Measurements from ENCODE around the gene PRR23E.

The PRR23E gene, protein sequence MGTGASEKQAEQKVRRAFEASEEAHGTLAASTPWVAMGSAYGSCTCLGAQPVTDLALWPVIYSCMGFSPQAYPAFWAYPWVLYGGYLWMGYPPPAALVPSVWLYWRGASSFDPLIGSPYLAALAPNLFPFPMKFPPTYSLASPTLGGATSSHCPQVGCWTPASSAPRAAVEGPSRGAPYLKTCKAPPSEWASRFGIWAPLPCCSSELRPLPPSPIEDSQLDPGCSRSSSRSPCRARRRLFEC

DNA sequence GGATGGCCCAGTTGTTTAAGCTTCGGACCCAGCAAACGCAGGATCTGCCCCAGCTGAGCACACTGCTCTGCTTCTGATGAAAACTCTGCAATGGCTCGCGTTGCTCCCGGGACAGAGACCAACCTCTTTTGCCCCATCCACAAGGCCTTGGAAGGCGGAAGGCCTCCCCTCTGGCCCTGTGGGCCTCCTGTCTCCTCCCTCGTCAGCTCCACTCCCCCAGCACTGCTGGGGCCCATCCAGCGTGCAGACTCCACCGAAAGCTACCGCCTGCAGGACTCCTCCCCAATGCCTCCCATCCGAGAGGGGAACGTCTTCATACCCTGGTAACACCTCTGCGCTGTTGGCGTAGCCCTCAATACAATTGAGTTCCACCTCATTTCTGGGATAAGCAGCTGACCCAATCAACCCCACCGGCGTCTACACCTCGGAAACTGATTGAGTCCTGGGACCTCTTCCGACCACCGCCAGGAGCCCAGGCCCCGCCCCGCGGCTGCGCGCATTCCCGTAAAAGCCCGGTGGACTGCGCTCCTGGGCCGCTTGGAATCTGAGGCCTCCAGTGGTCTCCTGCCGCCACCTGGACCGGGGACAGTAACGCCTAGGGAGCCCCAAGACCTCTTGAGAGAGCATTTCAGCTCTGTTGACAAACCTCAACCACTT, at the start of gene PRR23E:
TSS of gene PRR23E (plus strand) at position 556 of the 657 bp plus-strand sequence. CDS start 3,555 bp downstream, outside the sequence.
- no peak for DNase-seq (ENCODE audit: low read depth in 3 of 3, low spot score in 1 of 3)

DNA sequence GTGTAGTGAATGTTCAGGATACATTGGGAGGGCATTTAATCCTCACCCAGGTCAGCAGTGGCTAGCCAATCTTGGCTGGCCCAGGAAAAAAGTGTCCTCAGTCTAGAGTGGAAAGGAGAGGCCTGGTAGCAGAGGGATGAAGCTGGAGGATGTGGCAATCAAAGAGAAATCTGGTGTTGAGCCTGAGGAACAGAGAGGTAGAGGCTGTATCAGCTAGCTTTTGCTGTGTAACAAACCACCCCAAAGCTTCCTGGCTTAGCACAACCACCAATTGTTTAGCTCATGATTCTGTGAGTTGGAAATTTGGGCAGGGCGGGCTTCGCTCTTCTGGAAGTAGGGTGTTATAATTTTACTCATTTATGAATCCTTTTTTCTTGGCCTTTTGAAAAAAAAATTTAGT, 49.8 kb upstream of the PRR23E start:
- DNase-seq (ENCODE audit: low read depth in 3 of 3, low spot score in 1 of 3): no peak

DNA sequence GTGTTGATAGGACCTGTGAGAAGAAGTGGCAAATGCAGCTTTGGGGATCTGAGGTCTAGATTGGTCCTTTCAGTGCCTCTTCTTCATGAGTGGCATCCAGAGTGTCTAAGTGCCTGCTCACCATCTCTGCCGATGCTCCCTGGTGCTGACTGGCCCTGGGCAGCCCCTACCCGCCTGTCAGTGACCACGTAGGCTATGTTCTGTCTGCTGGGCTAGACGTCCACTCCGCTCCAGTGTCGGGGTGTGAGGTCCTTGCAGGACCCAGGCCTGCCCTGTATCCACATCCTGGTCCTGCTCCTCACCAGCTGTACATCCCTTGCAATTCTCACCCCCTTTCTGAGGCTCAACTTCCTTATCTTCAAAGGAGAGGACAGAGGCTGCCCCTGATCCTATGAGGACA, 48.3 kb upstream of the PRR23E start:
- DNase-seq (ENCODE audit: low read depth in 3 of 3, low spot score in 1 of 3): no peak

DNA sequence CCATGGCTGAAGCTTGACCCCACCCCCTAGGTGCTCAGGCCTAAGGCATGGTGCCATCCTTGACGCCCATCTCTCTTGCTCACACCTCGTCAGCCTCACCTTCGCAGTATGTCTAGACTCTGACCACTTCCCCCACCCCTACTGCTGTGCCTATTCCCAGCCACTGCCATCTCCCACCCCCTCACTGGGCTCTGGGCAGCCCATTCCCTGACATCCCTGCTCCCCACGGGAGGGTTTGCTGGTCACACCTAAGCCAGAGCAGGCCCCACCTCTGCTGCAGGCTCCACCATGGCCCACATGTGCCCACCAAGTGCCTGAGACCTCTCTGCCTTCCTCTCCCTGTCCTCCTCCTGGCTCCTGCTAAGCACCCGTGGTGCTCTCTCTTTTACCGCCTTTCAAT, 47.7 kb upstream of the PRR23E start:
- DNase-seq (ENCODE audit: low read depth in 3 of 3, low spot score in 1 of 3): no peak

DNA sequence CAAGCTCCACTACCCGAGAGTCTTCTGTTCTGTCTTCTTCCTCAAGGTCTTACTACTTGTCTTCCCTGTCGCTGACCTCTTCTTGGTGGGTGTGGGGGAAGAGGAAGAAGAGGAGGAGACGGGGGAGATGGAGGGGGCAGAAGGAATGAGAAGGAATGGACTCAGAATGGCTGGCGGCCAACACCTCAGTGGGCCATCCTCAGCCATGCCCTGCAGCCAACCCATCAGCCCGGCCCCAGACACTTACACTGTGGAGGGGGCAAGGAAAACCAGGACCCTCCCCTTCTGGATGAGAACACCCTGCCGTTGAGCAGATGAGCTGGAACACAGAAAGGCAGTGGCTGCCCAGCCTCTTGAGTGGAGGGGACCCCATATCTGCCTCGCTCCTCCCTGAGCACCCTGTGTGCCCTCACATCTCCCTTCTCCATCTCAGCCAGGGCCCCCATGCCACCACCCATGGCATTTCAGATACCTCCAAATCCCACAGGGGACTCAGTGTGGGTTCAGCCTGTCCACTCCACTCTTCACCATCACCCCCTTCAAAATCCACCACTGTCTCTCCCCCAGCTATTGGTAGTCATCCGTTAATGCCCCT, 45.5 kb upstream of the PRR23E start:
- DNase-seq (ENCODE audit: low read depth in 3 of 3, low spot score in 1 of 3): no peak

DNA sequence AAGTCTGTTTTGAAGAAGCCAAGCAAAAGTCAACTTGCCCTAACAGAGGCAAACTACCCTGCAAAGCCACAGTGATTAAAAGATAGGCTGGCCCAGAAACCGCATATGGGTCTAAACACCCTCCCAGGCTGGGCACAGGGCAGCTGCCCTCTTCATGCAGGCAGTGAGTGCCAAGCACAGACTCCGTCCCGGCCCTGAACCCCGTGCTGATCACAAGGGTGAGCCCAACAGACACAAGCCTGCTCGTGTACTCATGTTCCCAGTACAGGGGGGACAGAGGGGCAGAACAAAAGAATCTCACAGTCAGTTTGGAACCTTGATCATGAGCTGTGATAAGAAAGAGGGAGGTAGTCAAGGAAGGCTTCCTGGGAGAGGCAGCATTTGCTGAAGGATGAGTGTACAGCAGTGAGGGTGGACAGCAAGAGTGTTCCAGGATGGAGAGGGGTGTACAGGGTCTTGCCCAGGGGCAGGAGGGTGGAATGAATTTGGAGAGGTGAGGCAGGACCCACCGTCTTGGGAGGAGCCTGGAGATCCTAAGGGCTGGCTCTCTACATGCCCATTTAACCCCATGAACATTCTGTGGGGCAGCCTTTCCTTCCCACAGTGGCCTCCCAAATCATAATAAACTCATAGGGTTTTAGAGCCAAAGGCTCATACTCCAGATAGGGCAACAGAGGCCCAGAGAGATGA, 43.2 kb upstream of the PRR23E start:
- no peak for DNase-seq (ENCODE audit: low read depth in 3 of 3, low spot score in 1 of 3)

DNA sequence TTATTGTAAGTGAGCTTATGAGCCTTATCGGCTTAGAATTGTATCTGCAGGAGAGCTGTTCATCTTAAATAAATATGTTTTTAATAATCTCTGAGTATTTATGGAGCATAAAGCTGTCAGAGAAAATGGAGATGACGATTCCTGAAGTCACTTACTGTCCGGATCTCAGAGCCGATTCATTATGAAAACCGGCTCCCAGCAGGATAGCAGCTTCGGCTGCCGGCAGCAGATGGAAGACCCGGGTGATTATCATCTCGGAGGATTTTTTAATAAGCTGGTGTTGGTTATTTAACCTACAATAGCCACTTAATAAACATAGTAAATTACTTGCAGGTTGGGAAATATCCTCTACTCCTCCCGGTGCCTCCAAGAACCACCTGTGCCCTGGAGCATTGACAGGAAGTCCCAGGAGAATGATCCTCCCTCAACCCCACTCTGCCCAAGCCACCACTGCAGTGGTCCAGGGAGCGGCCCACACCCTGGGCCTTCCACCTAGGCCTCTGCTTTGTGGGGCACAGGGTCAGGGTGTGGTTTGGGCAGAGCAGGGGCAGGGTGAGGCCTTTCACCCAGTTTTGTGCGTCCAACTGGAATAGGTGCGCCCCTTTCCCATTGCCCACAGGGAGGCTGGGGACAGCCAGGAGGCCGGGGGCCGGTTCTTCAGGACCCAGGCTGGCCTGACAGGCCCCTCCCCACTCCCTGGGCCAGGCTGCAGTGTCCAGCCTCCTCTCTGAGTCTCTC, 42.2 kb upstream of the PRR23E start:
- DNase-seq (ENCODE audit: low read depth in 3 of 3, low spot score in 1 of 3): no peak

DNA sequence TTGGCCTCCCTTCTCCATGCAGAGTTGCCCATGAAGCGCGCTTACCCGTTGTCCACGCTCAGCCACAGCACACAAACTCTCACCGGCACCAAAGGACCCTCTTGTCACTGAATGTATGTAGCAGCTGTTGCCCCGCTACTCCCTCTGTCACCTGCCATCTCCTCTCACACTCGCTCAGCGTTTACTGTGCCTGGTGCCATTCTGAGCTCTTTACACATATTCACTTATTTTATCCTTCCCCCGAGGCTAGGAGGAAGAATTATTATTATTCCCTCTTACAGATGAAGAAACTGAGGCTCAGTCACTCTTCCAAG, 41.7 kb upstream of the PRR23E start:
- no peak for DNase-seq (ENCODE audit: low read depth in 3 of 3, low spot score in 1 of 3)

DNA sequence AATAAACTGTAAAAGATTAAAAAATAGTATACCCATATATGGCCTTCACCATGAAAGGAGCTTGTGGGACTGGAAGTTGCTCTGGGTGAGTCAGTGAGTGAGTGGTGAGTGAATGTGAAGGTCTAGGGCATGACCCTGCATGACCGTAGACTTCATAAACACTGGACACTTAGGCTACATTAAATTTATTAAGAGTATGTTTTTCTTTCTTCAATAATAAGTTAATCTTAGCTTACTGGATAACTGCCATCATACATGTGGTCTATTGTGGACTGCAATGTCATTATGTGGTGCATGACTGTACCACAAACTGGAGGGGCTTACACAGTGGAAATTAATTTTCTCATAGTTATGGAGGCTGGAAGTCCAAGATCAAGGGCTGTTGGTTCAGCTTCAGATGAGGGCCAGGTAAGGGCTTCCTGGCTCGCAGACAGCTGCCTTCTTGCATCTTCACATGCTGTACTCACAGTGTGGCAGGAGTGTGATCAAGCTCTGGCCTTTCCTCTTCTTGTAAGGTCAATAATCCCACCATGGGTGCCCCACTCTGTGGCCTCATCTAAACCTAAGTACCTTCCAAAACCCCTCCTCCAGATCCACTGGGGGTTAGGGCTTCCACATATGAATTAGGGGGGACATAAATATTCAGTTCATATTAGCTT, 40.8 kb upstream of the PRR23E start:
- no peak for DNase-seq (ENCODE audit: low read depth in 3 of 3, low spot score in 1 of 3)

DNA sequence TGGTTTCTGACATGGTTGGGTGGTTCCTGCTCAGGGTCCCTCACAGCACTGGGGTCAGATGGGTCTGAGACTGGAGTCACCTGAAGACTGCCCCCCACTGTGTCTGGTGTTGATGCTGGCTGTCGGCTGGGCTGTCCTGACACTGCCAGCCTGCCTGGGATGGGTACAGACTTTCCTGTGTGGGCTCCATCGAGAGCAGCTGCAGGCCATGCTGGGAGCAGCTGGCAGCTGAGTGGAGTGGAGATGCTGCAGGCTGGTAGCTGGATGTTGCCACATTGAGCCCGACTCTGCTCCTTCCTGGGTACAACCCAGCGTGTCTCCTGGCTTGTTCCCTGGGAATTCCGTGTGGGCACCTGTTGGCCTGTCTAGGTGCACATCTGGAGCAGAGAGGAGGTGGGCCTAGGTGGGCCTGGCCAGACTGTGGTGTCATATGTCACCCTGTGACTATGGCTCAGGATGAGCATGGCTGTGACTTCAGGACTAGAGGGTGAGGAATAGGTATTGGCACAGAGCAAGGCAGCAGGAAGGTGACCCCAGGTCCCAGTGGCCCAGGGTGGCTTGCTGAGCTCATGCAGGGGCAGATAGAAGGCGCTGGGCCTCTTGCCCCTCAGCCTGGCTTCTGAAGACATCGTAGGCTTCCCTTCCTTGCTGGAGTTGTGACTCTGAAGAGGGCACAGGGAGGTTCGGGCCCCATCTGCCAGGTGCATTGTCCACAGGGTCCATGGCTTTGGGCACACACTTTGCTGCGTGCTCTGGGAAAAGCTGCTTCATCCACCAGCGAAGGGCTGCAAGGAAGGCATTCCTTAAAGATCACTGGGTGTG, 40.0 kb upstream of the PRR23E start:
- no peak for DNase-seq (ENCODE audit: low read depth in 3 of 3, low spot score in 1 of 3)

DNA sequence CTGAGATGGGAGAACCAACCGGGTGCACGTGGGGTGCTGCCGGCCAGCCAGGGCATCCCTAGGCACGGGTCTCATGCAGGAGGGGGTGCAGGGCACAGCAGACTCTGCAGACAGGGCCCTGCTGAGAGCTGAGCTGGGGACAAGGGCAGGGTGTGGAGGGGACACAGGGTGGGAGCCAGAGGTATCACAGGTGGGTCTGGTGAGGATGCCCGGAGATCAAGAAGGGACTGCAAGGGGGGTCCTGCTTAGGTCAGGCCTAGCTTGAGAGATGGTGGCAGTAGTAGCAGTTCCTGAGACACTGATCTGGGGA, 39.5 kb upstream of the PRR23E start:
- no peak for DNase-seq (ENCODE audit: low read depth in 3 of 3, low spot score in 1 of 3)

DNA sequence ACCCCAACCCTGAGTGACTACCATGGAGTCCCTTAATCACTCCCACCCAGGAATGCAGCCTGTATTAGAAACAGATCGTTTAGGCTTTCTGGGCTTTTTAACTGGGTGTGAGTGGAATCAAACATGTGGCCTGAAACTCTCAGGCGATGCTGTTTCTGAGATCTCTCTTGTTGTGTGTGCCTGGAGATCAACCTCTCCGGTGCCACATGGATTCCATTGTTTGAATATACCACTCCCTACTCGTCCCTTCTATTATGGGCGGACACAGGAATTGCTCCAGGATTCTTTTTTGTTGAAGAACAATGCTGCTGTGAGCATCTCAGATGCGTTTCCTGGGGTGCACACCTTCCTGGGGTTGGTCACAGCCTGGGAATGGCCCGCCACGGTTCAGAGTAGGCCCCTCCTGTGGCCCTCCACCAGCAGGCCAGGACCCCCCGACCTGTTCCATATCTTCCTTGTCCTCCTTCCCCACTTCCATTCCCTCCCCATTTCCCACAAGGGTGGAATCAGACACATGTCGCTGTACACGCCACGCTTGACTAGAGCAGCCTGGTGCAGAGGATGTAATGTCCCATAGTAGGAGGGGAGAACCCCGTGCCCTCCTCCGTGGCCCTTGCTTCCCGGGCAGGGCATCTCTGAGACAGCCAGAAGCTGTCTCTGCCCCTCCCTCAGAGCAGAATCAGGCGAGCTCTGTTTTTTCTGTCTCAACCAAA, 36.4 kb upstream of the PRR23E start:
- no peak for DNase-seq (ENCODE audit: low read depth in 3 of 3, low spot score in 1 of 3)

DNA sequence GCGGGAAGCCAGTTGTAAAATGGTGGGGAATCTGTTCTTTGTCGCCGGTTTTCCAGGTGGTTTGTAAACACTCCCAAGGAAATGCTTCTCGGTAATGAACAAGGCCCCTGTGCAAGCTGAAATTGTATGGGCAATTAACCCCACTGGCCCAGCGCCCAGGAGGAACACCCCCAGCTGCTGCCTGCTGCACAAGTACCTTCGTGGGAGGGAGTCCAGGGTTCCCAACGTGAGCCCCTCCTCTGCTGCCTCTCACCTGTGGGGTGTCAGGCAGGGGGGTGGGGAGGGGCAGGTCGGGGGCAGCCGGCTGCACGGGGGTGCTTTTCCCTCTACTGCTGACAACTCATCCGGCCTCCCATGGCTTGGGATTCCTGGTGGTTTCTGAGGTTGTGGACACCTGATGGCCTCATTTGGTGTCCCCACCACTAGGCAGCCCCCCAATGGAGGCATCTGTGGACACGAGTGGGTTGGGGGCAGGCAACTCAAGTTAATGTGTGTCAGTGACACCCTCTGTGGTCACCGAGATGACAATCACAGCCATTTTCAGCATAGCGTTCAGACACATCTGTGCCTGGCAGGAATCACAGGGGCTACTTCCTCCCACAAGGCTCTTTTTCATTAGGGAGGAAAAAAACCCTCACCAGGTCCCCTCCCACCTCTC, 35.6 kb upstream of the PRR23E start:
- no peak for DNase-seq (ENCODE audit: low read depth in 3 of 3, low spot score in 1 of 3)

DNA sequence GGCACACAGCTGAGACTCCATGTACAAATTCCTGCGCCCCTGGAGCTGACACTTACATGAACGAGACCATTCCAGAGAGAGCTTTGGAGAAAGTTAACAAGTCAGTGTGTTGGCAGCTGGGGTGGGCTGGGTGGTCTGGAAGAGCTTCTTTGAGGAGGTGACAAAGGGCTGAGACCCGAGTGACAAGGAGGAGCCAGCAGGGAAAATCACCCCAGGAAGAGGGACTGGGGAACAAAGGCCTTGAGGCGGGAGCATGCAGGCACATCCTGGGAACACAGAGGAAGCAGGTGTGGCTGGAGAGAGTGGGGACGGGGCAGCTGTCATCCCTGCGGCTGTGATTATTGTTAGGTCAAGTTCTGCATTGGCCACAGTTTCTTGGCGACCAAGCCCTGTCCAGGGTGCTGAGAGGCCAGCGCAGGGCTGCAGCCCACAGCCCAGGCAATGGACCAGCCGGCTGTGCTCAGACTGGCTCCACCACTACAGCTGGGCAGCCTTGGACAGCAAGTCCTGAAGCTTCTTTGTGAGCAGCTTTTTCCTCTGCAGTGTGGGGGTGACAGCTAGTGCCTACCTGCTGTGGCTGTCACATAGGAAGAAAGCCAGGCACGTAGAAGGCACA, 34.2 kb upstream of the PRR23E start:
- DNase-seq (ENCODE audit: low read depth in 3 of 3, low spot score in 1 of 3): no peak

DNA sequence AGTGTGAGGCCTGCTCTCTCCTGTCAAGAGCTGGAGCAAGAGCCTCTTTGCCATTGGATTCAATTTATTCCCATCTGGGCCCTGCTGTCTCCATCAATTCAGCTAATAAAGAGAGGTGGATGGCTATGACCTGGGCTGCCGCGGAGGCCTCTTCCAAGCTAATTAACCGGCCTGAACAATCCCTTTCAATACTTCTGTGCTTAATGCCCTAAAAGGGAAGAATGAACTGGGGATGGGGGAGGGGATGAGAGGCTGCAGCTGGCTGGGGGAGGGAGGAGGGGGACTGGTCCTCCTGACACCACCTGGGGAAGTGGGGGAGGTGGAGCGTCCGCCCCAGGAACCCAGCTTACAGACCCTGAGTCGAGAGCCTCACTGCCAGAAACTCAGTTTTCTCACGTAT, 33.4 kb upstream of the PRR23E start:
- DNase-seq (ENCODE audit: low read depth in 3 of 3, low spot score in 1 of 3): no peak

DNA sequence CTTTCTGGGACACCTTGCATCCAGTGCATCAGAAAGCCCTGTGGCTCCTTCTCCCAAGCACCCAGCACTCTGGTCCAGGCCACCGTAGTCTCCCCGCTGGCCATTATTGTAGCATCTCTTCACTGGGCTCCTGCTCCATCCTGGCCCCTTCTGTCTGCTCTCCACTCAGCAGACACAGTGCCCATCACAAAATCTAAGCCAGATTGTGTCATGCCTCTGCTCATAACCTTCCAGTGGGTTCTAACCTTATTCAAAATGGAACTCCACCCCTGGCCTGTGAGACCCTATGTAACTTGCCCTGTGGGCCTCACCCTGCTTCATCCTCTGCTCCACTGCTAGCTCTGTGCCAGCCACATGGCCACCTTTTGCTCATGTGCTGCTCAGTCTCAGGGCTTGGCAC, 31.7 kb upstream of the PRR23E start:
- no peak for DNase-seq (ENCODE audit: low read depth in 3 of 3, low spot score in 1 of 3)

DNA sequence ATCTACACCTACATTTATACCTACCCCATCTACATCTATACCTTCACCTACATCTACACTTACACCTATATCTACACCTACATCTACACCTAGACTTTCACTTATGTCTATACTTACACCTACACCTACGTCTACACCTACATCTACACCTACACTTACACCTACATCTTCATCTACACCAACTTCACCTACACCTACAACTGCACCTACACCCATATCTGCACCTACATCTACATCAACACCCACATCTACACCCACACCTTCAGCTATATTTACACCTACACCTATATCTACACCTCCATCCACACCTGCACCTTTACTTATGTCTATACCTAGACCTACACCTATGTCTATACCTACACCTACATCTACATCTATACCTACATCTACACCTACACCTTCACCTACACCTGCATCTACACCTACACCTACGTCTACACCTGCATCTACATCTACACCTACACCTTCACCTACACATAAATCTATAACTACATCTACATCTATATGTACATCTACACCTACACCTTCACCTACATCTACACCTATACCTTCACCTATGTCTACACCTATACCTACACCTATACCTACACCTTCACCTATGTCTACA, 30.9 kb upstream of the PRR23E start:
- no peak for DNase-seq (ENCODE audit: low read depth in 3 of 3, low spot score in 1 of 3)

DNA sequence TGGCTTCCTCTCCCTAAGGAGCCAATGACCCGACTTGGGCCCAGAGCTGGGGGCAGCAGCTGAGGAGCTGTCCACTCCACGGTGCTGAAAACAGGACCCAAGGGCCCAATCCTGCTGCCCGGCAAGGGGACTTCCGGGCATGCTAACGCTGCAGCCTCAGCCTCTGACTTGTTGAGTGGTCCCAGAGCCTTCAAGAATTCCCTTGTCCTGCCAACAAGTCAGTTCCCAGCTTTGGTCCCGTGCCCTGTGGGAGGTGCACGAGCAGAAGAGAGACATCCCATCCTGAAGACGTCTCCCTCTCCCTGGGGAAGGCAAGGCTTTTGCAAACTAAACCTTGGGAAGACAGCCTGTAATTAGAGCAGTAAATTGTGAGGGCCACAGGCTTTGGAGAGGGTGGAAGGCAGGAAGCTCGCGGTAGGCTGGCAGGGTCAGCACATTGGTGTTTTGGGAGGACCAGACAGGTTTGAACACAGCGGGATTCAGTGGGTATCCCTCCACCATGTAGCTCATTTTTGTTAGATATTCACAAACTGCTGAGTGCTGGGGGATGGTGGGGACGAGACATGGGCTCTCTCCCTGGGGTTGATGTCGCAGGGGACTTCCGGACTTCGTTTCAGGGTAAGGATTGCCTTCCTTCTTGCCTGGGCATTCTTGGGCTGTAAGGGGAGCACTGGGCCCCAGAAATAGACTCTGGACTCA, 29.8 kb upstream of the PRR23E start:
- no peak for DNase-seq (ENCODE audit: low read depth in 3 of 3, low spot score in 1 of 3)

Data from stimulated activated CD4-positive, alpha-beta T cell treated with anti-CD3 and anti-CD28 coated beads, TNF-alpha, amount 100 ng/mL, for 1 hour (primary cell).